ENCODE data around the gene CPE. TPM values are rescaled to one million over a fixed set of nuclear protein-coding genes. Genes with fewer than 3 reads are reported as not detected.

The CPE gene
- total and polyA plus RNA-seq, 10 of the 15 experiments (the other 5 are each of a cell fraction or from before 2014, with no cell fraction given), result 0.05 to 0.14 TPM; not detected in 8

GRCh38 chr4:165440415-165441158 lies 61.8 kb downstream of the CPE start:
- H4K20me1 ChIP-seq (ENCODE audit: control insufficient read depth, insufficient read depth), result no peaks in the 10 kb centered on the region
- H3K27ac ChIP-seq (ENCODE audit: control insufficient read depth, insufficient read depth), result no peak overlapping the region
- no peaks in the 10 kb centered on the region for H3K9me3 ChIP-seq (replicated peaks; ENCODE audit: control insufficient read depth, insufficient read depth, low read length)
- H3K36me3 ChIP-seq (ENCODE audit: control insufficient read depth in 2 of 2, insufficient read depth in 2 of 2, low read length in 1 of 2), result no peaks in the 10 kb centered on the region
- no peaks in the 10 kb centered on the region for H3K27me3 ChIP-seq (replicated peaks in 1 of 2; ENCODE audit: control insufficient read depth in 2 of 2, insufficient read depth in 2 of 2, low read length in 1 of 2)
- no peak overlapping the region for H3K4me2 ChIP-seq (ENCODE audit: control insufficient read depth, insufficient read depth)
- CTCF ChIA-PET, result interaction anchor here (0.6 kb wide), 1 partner anchor 9 kb away, joined by 3 read pairs; no protein-coding TSS in a partner anchor
- WGBS (ENCODE audit: insufficient coverage, insufficient replicate concordance, low lambda C conversion rate, missing lambda C conversion rate), result 44% methylated on average over 7 of the region's 7 CpGs
- TF ChIP-seq TCF12 (IDR thresholded peaks at IDR 0.05; ENCODE audit: low read depth, low read length), result no peak
- TF ChIP-seq ZNF592 (IDR thresholded peaks at IDR 0.05), result no peak
- TF ChIP-seq EED (IDR thresholded peaks at IDR 0.05; ENCODE audit: low read depth), result no peak
- TF ChIP-seq GATAD2B (conservative IDR thresholded peaks at IDR 0.05; ENCODE audit: low read depth), result no peak
- no peak for TF ChIP-seq SIN3A (IDR thresholded peaks at IDR 0.05; ENCODE audit: low read depth, low read length)
- TF ChIP-seq ZNF207 (IDR thresholded peaks at IDR 0.05; ENCODE audit: borderline replicate concordance), result no peak
- TF ChIP-seq TARDBP (IDR thresholded peaks at IDR 0.05; ENCODE audit: borderline replicate concordance), result no peak
- TF ChIP-seq SREBF1 (IDR thresholded peaks at IDR 0.05; ENCODE audit: low read length), result no peak
- no peak for TF ChIP-seq KAT2A (conservative IDR thresholded peaks at IDR 0.05; ENCODE audit: control insufficient read depth, low read depth, low read length)
- intact Hi-C loops (cut with micrococcal nuclease; ENCODE audit: unreplicated experiment), result no loop called here
- H3K9ac ChIP-seq (ENCODE audit: control insufficient read depth, insufficient read depth, low read length), result no peak overlapping the region
- FAIRE-seq (no peak), ATAC-seq (no peak), DNase-seq (ENCODE audit: low read depth, low spot score) (no peak)
- SMC1A ChIA-PET (ENCODE audit: uncharacterized antibody, unreplicated experiment), result interaction anchor here (1.1 kb wide), 1 partner anchor 11 kb away, joined by 3 read pairs; no protein-coding TSS in a partner anchor
- no peak overlapping the region for H3K4me3 ChIP-seq
- no peaks in the 10 kb centered on the region for H3K79me2 ChIP-seq (ENCODE audit: control insufficient read depth, insufficient read depth, low read length)
- RAD21 ChIA-PET (ENCODE audit: unreplicated experiment), result no interaction called here
- in situ Hi-C loops (cut with MboI), result no loop called here
- no peak overlapping the region for H2AFZ ChIP-seq (ENCODE audit: control insufficient read depth, low read depth, low read length)
- POLR2A ChIA-PET, result no interaction called here
- no TSS peak for BruUV-seq (replicated peaks)
- H3K4me1 ChIP-seq (ENCODE audit: control insufficient read depth, insufficient read depth, low read length), result no peaks in the 10 kb centered on the region

Measured in GM12878 (cell line).